ENCODE results near the gene WHRN. TPM values are rescaled to one million over a fixed set of nuclear protein-coding genes. Genes with fewer than 3 reads are reported as not detected.

The WHRN gene
- polyA plus RNA-seq, 1 donor (not counting 4 experiments of a cell fraction or from before 2014, with no cell fraction given), result 1.2 TPM

DNA sequence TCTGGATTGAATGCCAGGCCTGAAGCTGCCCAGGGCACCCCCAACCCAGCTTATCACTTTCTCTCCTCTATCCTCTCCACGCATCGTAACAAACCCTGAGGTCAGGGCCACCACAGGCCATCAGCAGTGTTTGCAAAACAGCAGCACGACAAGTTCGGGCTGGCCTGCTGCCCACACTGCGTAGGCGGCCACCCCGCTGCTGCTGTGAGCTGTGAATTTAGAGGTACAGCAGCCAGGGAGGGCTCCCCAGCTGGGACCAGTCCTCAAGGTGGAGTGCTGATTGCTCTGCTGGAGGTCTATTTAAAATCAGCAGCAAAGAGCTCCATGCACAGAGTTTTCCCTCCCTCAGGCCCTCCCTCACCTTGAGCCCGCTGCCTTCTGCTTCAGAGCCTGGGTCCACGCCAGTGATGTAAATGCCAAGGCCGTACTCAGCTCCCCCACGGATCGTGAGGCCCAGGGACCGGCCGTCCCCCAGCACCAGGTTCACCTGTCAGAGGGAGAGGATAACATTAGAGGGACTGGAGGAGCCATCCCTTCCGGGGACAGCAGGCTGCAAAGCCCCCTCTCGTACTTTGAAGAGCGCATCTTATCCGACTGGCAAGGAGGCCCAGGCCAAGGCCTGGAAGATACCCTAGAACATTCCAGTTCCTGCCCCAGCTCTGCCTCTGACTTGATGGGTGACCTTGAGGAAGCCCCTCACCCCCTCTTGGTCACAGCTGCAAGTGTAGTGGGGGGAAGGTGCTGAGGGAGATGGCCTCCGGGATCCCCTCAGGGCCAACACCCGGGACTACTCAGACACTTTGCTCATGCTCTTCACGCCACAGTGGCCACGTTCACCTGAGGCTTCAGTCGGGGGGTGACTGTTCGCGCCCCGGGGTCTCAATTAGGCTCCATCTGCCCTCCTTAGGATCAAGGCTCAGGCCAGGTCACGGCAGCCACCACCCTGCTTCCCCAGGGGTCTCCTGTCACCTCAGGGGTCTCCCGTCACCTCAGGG is 39.1 kb downstream of the WHRN start:
- DNase-seq (ENCODE audit: low read depth, low spot score) (no peak), FAIRE-seq (no peak)
- H2AFZ ChIP-seq (ENCODE audit: control insufficient read depth, low read length), result no peak overlapping the region

DNA sequence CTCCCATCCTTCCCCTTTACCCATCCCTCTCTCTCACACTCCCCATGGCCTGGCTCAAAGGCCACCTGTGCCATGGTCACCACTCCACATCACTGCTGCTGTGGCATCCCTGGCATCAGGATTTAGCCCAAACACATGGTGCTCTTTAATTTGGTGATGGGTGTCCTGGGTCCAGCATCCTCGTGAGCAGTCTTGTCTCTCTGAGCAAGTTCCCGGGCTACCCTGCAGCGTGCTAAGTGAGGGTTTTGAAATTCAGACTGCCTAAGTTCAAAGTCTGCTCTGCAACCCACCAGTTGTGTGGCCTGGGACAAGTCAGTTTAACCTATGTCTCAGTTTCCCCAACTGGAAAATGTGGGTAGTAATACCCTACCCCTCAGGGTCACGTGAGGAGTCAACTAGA is 39.9 kb downstream of the WHRN start:
- no peaks in the 10 kb centered on the region for H3K79me2 ChIP-seq (ENCODE audit: control insufficient read depth, insufficient read depth, low read length)
- no peaks in the 10 kb centered on the region for H3K9me3 ChIP-seq (ENCODE audit: control insufficient read depth, low read depth, low read length)
- H3K9me1 ChIP-seq (ENCODE audit: control insufficient read depth, extremely low read depth, insufficient read depth, low read length), result no peaks in the 10 kb centered on the region
- H3K9ac ChIP-seq (ENCODE audit: control insufficient read depth, extremely low read depth, insufficient read depth, low read length), result no peak overlapping the region
- no peaks in the 10 kb centered on the region for H3K27me3 ChIP-seq (ENCODE audit: control insufficient read depth, extremely low read depth, insufficient read depth, low read length)
- H3K4me3 ChIP-seq (ENCODE audit: control insufficient read depth in 2 of 3, extremely low read depth in 1 of 3, insufficient read depth in 2 of 3, low read depth in 1 of 3, low read length in 3 of 3), result no peak overlapping the region
- FAIRE-seq (no peak), DNase-seq (ENCODE audit: low read depth, low spot score) (no peak)
- H3K4me1 ChIP-seq (ENCODE audit: control insufficient read depth, extremely low read depth, insufficient read depth, low read length), result no peaks in the 10 kb centered on the region
- no peak overlapping the region for H2AFZ ChIP-seq (ENCODE audit: control insufficient read depth, low read length)
- H4K20me1 ChIP-seq (ENCODE audit: control insufficient read depth, extremely low read depth, insufficient read depth, low read length), result no peaks in the 10 kb centered on the region
- TF ChIP-seq EZH2 (IDR thresholded peaks at IDR 0.05; ENCODE audit: low read length), result no peak
- no peak for TF ChIP-seq CTCF (optimal IDR thresholded peaks at IDR 0.05 in 1 of 3, IDR thresholded peaks at IDR 0.05 in 1 of 3, conservative IDR thresholded peaks at IDR 0.05 in 1 of 3; ENCODE audit: extremely low read depth in 1 of 3, insufficient read depth in 2 of 3, low read length in 3 of 3)
- no peak overlapping the region for H3K27ac ChIP-seq (ENCODE audit: control insufficient read depth, insufficient read depth, low read length)
- dilution Hi-C loops (cut with MboI; ENCODE audit: extremely low pct_ligation_motif_present, low sequenced_read_pairs), result no loop called here
- H3K36me3 ChIP-seq (ENCODE audit: control insufficient read depth in 2 of 2, extremely low read depth in 1 of 2, insufficient read depth in 2 of 2, low read length in 2 of 2), result no peaks in the 10 kb centered on the region
- H3K4me2 ChIP-seq (ENCODE audit: control insufficient read depth, extremely low read depth, insufficient read depth, low read depth, low read length), result no peak overlapping the region

More for the DNA sequence above, 39.1 kb downstream of the WHRN start:
- no peak overlapping the region for H3K9ac ChIP-seq (ENCODE audit: control insufficient read depth, extremely low read depth, insufficient read depth, low read length)
- H3K4me2 ChIP-seq (ENCODE audit: control insufficient read depth, extremely low read depth, insufficient read depth, low read depth, low read length), result no peak overlapping the region
- no peak overlapping the region for H3K4me3 ChIP-seq (ENCODE audit: control insufficient read depth in 2 of 3, extremely low read depth in 1 of 3, insufficient read depth in 2 of 3, low read depth in 1 of 3, low read length in 3 of 3)
- no peaks in the 10 kb centered on the region for H3K36me3 ChIP-seq (ENCODE audit: control insufficient read depth in 2 of 2, extremely low read depth in 1 of 2, insufficient read depth in 2 of 2, low read length in 2 of 2)
- no peak for TF ChIP-seq CTCF (optimal IDR thresholded peaks at IDR 0.05 in 1 of 3, IDR thresholded peaks at IDR 0.05 in 1 of 3, conservative IDR thresholded peaks at IDR 0.05 in 1 of 3; ENCODE audit: extremely low read depth in 1 of 3, insufficient read depth in 2 of 3, low read length in 3 of 3)
- TF ChIP-seq EZH2 (IDR thresholded peaks at IDR 0.05; ENCODE audit: low read length), result no peak
- H3K9me3 ChIP-seq (ENCODE audit: control insufficient read depth, low read depth, low read length), result no peaks in the 10 kb centered on the region
- no peaks in the 10 kb centered on the region for H3K9me1 ChIP-seq (ENCODE audit: control insufficient read depth, extremely low read depth, insufficient read depth, low read length)
- H3K4me1 ChIP-seq (ENCODE audit: control insufficient read depth, extremely low read depth, insufficient read depth, low read length), result no peaks in the 10 kb centered on the region
- dilution Hi-C loops (cut with MboI; ENCODE audit: extremely low pct_ligation_motif_present, low sequenced_read_pairs), result no loop called here
- H3K27ac ChIP-seq (ENCODE audit: control insufficient read depth, insufficient read depth, low read length), result no peak overlapping the region
- no peaks in the 10 kb centered on the region for H3K79me2 ChIP-seq (ENCODE audit: control insufficient read depth, insufficient read depth, low read length)
- H3K27me3 ChIP-seq (ENCODE audit: control insufficient read depth, extremely low read depth, insufficient read depth, low read length), result no peaks in the 10 kb centered on the region
- no peaks in the 10 kb centered on the region for H4K20me1 ChIP-seq (ENCODE audit: control insufficient read depth, extremely low read depth, insufficient read depth, low read length)

Data from keratinocyte (primary cell).